DND-41 (cell line): ENCODE measurements around the gene BBS7.

ENCODE experiments used
- EZH2 ChIP-seq: IDR thresholded peaks from 3 replicates; pipeline ENCODE4 v1.6.1; 2012; ENCODE audit warnings: borderline replicate concordance, low read depth, mild to moderate bottlenecking, moderate library complexity, low read length, inconsistent platforms; ENCODE audit not compliant: severe bottlenecking
- TF ChIP-seq, protein P1 (sequence below): IDR thresholded peaks from 2 replicates; pipeline ENCODE4 v1.5.1; 2012; ENCODE audit warnings: borderline replicate concordance, low read length, moderate library complexity, mild to moderate bottlenecking; ENCODE audit not compliant: poor library complexity, severe bottlenecking; ENCODE audit errors: extremely low read depth

GRCh38 chr4:121796283-121796682, 74.0 kb downstream of the BBS7 start:
- TF ChIP-seq, protein P1, sequence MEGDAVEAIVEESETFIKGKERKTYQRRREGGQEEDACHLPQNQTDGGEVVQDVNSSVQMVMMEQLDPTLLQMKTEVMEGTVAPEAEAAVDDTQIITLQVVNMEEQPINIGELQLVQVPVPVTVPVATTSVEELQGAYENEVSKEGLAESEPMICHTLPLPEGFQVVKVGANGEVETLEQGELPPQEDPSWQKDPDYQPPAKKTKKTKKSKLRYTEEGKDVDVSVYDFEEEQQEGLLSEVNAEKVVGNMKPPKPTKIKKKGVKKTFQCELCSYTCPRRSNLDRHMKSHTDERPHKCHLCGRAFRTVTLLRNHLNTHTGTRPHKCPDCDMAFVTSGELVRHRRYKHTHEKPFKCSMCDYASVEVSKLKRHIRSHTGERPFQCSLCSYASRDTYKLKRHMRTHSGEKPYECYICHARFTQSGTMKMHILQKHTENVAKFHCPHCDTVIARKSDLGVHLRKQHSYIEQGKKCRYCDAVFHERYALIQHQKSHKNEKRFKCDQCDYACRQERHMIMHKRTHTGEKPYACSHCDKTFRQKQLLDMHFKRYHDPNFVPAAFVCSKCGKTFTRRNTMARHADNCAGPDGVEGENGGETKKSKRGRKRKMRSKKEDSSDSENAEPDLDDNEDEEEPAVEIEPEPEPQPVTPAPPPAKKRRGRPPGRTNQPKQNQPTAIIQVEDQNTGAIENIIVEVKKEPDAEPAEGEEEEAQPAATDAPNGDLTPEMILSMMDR: no peak
- TF ChIP-seq EZH2: no peak
